GM12875 (cell line): ENCODE data around the gene ADGRL3.
"Not testable (repeated sequence)": the region's sequence is repeated elsewhere in the genome, so short reads cannot be mapped to it uniquely, and the experiment has no call there.

ENCODE experiments used
- H3K4me3 ChIP-seq: one replicate; pipeline ENCODE4 v1.5.1; 2011; ENCODE audit warnings: low read depth, low read length, control low read depth
- CTCF ChIP-seq: IDR thresholded peaks from 2 replicates; pipeline ENCODE4 v1.5.1; 2011; ENCODE audit warnings: low read depth, mild to moderate bottlenecking, control low read depth, inconsistent platforms, low read length, moderate library complexity, borderline replicate concordance; ENCODE audit not compliant: insufficient read depth

The ADGRL3 gene

GRCh38 chr4:61762722-61763627 is 562.8 kb downstream of the ADGRL3 start:
- H3K4me3 ChIP-seq = no peak overlapping the region
- no peak for TF ChIP-seq CTCF

DNA sequence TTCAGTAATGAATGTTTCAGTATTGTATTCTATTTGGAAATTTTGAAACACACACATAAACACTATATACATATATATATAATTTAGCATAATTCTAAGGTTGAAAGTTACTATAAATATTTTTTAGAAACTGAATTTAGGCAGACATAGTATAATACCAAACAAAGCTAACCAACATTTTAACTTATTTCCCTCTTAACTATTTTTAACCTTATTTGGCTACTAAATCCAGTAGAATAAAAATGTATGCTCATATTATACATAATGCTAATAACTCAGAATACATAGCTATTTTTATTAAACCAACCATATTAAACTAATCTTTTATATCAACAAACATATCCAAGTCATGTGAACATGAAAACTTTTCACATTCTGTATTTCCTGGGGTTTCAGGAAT is 563.6 kb downstream of the ADGRL3 start:
- H3K4me3 ChIP-seq = no peak overlapping the region
- no peak for TF ChIP-seq CTCF

DNA sequence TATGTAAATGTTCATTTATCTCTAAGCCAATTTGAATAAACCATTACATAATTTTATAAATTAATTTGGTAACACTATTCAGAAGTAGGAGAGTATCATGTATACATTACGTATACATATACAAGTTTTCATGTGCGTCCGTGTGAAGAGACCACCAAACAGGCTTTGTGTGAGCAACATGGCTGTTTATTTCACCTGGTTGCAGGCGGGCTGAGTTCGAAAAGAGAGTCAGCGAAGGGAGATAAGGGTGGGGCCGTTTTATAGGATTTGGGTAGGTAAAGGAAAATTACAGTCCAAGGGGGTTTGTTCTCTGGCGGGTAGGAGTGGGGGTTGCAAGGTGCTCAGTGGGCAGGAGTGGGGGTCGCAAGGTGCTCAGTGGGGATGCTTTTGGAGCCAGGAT is 564.0 kb downstream of the ADGRL3 start:
- H3K4me3 ChIP-seq = not testable (repeated sequence)

- H3K4me3 ChIP-seq = not testable (repeated sequence)
These were observed 569.5 kb downstream of the ADGRL3 start for GRCh38 chr4:61769444-61770167.

- no peak overlapping the region for H3K4me3 ChIP-seq
- no peak for TF ChIP-seq CTCF
These were observed 570.3 kb downstream of the ADGRL3 start for GRCh38 chr4:61770456-61770855.

GRCh38 chr4:61771056-61771455 is 570.9 kb downstream of the ADGRL3 start:
- no peak overlapping the region for H3K4me3 ChIP-seq
- TF ChIP-seq CTCF = no peak

DNA sequence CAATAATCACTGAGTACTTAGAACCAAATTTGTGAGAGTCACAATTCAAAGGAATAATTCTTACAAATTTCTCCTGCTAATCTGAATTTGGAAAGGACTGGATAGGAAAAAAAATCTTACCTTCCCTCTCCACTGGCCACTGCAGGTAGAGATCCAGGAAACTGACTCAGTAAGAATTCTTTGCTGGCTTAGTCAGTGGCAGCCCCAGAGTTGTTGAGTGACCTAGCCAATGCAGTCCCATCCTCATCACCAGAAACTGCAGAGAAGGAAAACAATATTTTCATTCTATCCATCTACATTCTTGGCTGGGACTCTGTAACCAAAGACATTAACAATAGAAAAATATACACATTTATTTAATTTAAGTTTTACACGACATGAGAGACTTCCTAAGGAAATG is 572.0 kb downstream of the ADGRL3 start:
- TF ChIP-seq CTCF = no peak
- H3K4me3 ChIP-seq = no peak overlapping the region

DNA sequence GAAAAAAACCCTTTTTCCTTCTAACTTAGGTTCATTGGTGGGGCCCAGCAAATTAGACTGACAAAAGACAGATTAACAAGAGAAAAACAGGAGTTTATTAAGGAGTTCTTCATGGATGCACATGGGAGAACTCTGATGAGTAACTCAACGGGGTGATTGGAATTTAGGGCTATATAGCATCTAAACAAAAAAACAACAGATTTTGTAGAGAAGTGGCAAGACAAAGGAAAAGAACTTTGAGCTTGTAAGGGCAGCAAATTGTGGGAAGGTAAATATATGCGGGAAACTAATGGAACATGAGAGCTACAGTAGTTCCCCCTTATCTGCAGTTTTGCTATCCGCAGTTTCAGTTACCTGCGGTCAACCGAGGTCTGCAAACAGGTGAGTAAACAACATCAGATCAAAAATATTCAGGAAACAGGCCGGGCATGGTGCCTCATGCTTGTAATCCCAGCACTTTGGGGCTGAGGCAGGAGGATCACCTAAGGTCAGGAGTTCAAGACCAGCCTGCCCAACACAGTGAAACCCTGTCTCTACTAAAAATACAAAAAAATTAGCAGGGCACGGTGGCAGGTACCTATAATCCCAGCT is 573.6 kb downstream of the ADGRL3 start:
- TF ChIP-seq CTCF = no peak
- no peak overlapping the region for H3K4me3 ChIP-seq
